Measurements from ENCODE around the gene AHCYL2. TPM values are rescaled to one million over a fixed set of nuclear protein-coding genes. Genes with fewer than 3 reads are reported as not detected.
A peak's percentile ranks its signal among the peaks of the same experiment; 100 is the strongest.

AHCYL2 gene
- polyA plus RNA-seq, 1 experiment: 13.3 TPM

GRCh38 chr7:129332254-129333035, 107.6 kb downstream of the AHCYL2 start:
- H3K27me3 ChIP-seq (ENCODE audit: control insufficient read depth, insufficient read depth, low read length): no peaks in the 10 kb centered on the region
- ChIA-PET CTCF (interaction anchor here (0.6 to 4.2 kb wide), 7 partner anchors 11 to 139 kb away, joined by 4 to 35 read pairs (median 5); no protein-coding TSS in a partner anchor), POLR2A (interaction anchor here (0.5 to 1.2 kb wide), 4 partner anchors 10 to 193 kb away, joined by 4 to 9 read pairs (median 6); no protein-coding TSS in a partner anchor)
- peak overlapping the region; percentile 87 for H3K27ac ChIP-seq (ENCODE audit: low read depth, low read length)
- H3K9me3 ChIP-seq (ENCODE audit: control insufficient read depth, insufficient read depth, low read length): no peaks in the 10 kb centered on the region
- peak; percentile 66 for DNase-seq (ENCODE audit: low read depth, low spot score)
- H3K4me3 ChIP-seq (ENCODE audit: low read depth, low read length): no peak overlapping the region; the same call in 1 of the 2 replicates
- no peak for TF ChIP-seq CTCF (IDR thresholded peaks at IDR 0.05; ENCODE audit: low read depth, low read length)

- Histone ChIP-seq H3K27ac (ENCODE audit: low read depth, low read length) (no peak overlapping the region), H3K4me3 (ENCODE audit: low read depth, low read length) (no peak overlapping the region), H3K9me3 (ENCODE audit: control insufficient read depth, insufficient read depth, low read length) (no peaks in the 10 kb centered on the region), H3K27me3 (ENCODE audit: control insufficient read depth, insufficient read depth, low read length) (no peaks in the 10 kb centered on the region)
- 0 out of 2 replicates have a peak, but pooled peaks have one; percentile 16 for TF ChIP-seq CTCF (IDR thresholded peaks at IDR 0.05; ENCODE audit: low read depth, low read length)
- POLR2A ChIA-PET: no interaction called here
- CTCF ChIA-PET: interaction anchor here (0.8 to 4.2 kb wide), 6 partner anchors 9 to 310 kb away, joined by 3 to 35 read pairs (median 4); no protein-coding TSS in a partner anchor
- DNase-seq (ENCODE audit: low read depth, low spot score): no peak
Measured at GRCh38 chr7:129334473-129334872, 109.6 kb downstream of the AHCYL2 start.

GRCh38 chr7:129338450-129338849, 113.6 kb downstream of the AHCYL2 start:
- DNase-seq (ENCODE audit: low read depth, low spot score): no peak
- H3K4me3 ChIP-seq (ENCODE audit: low read depth, low read length): no peak overlapping the region
- no peaks in the 10 kb centered on the region for H3K9me3 ChIP-seq (ENCODE audit: control insufficient read depth, insufficient read depth, low read length)
- no peaks in the 10 kb centered on the region for H3K27me3 ChIP-seq (ENCODE audit: control insufficient read depth, insufficient read depth, low read length)
- ChIA-PET CTCF (interaction anchor here (0.9 to 1.5 kb wide), 3 partner anchors 29 to 120 kb away, joined by 3 to 4 read pairs (median 3); no protein-coding TSS in a partner anchor), POLR2A (no interaction called here)
- no peak overlapping the region for H3K27ac ChIP-seq (ENCODE audit: low read depth, low read length)
- TF ChIP-seq CTCF (IDR thresholded peaks at IDR 0.05; ENCODE audit: low read depth, low read length): no peak

- Histone ChIP-seq H3K27me3 (ENCODE audit: control insufficient read depth, insufficient read depth, low read length) (no peaks in the 10 kb centered on the region), H3K27ac (ENCODE audit: low read depth, low read length) (no peak overlapping the region), H3K4me3 (ENCODE audit: low read depth, low read length) (no peak overlapping the region), H3K9me3 (ENCODE audit: control insufficient read depth, insufficient read depth, low read length) (no peaks in the 10 kb centered on the region)
- ChIA-PET POLR2A (no interaction called here), CTCF (interaction anchor here (0.5 to 1.5 kb wide), 8 partner anchors 11 to 307 kb away, joined by 3 to 7 read pairs (median 3); no protein-coding TSS in a partner anchor)
- DNase-seq (ENCODE audit: low read depth, low spot score): no peak
- TF ChIP-seq CTCF (IDR thresholded peaks at IDR 0.05; ENCODE audit: low read depth, low read length): no peak
Measured at GRCh38 chr7:129341212-129341611, 116.4 kb downstream of the AHCYL2 start.
